Eye (tissue), 1 donor: ENCODE results near the gene SORBS2.

Experiments
- DNase-seq: peaks from one replicate; pipeline ENCODE4 v3.0.0-alpha.2; 2015

The SORBS2 gene

DNA sequence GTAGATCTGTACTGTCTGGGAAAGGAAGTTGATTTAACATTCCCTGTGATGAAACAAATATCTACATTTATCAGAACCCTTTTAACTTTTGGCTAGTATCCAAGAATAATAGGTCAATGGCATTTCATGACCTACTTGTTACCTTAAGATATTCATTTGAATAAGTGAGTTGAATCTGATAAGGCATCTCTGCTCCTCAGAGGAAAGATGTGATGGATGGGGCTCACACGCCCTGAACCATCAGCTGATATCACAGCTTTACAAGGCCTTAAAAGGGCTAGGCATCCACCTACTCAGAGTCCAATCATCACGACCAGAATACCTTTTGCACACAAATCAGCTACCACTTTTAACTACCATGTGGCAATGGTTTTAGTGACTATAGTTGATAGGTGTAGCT, 186.5 kb downstream of the SORBS2 start:
- DNase-seq = no peak

DNA sequence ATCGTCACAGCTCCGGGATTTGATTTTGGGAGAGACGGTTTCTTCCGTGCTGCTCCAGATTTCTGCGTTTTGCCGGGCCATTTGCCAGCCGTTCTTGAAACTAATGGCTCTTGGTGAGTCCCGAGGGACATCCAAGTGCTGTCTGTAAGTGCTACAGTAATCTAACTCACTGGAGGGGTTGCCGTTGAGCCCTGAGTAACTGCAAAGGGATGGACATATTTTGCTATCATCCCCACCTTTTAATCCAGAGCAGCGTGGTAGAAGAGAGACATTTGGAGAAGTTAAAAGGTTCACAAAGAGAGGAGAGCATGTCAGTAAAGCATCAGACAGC, 187.8 kb downstream of the SORBS2 start:
- DNase-seq = peak; percentile 18

DNA sequence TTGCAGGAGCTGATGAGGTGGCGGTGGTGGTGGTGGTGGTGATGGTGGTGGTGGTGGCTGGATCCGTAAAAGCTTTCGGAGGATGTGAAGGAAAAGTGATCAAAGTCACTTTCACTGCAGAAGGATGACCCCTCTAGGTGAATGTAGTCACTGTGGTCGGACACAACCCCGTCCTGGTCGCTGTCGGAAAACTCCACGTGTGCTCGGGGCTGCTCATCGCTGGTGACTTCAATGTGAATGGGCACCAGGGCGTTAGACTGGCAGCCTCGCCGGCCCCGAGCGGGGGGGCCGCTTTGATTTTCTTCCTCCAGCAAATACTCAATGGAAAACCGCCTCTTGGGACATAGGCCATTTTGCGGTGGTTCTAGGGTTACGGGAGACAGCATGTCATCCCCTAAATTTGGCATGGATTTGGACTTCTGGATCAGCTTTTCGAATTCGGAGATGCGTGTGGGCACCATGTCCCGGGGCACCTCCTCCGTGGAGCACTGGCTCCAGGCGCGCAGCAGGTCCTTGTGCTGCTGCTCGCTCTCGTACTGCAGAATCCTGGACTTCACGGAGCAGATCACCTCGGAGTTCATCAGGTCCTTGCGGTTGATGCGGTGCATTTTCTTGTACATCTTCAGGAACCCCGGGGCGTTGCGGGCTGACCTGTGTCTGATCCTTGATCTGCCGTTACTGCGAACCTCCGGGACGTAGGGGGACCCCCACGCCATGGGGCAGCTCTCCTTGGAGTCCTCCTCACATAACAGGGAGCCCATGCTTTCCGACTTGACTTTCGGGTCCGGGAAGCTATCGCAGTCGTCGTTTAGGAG, 188.3 kb downstream of the SORBS2 start:
- DNase-seq = no peak

DNA sequence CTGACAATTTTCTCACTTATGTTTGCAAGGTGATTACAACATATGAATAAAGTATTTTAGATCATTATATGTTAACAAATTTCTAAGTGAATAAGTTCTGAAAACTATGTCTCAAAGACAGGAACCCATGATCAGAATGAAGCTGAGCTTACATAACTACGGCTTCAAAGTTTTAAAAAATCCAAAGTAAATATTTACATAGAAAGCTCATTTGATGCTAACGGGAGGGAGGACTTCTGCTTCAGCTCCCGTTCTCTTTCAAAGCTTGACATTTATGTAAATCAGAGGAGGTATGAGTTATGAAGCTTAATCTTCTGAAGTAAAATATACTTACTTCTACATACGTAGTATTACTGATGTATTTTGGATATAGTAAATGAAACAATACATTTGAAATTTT, 203.8 kb downstream of the SORBS2 start:
- no peak for DNase-seq

DNA sequence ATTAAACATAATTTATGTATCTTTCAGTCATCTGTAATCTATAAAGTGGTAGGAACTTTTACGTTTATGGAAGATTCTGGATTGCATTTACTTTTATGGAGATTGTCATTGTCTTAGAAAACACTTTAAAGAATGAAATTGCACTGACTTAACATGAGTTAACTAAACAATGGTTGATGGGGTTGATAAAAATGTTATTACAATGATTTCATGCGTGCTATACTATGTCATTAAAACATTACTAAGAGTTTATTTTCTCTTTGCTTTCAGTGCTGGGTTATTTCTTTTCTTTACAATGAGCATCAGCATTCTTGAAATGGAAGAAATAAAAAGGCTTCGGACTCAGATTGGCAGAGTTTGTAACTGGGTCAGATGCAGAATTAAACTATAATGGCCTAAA, 209.6 kb downstream of the SORBS2 start:
- no peak for DNase-seq

DNA sequence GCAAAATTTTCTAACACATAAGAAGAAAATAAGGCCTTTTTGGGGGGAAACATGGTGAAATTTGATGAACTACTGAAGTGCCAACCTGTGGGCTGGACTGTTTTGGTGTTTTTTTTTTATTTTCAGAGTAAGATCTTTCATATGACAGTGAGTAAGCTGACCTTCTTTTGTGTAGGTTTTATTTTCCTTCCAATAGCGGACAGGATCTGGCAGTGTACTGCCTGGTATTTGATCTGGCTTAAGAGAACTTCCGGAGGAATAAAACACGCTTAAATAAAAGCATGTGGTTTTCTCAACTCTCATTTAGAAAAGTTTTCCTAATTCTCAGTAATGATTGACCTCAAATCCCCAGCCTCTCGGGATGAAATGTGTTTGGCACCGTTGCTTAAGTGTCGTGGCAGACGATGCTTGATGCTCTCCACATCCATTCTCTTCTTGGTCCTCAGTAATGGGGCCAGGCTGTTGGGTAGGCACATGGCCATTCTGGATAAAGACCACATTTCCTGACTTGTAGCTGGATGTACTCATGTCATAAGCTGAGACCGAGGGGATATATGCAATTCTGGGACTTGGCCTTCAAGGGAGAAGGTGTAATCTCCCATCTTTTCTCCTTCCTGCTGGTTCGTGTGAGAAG, 211.1 kb downstream of the SORBS2 start:
- no peak for DNase-seq

DNA sequence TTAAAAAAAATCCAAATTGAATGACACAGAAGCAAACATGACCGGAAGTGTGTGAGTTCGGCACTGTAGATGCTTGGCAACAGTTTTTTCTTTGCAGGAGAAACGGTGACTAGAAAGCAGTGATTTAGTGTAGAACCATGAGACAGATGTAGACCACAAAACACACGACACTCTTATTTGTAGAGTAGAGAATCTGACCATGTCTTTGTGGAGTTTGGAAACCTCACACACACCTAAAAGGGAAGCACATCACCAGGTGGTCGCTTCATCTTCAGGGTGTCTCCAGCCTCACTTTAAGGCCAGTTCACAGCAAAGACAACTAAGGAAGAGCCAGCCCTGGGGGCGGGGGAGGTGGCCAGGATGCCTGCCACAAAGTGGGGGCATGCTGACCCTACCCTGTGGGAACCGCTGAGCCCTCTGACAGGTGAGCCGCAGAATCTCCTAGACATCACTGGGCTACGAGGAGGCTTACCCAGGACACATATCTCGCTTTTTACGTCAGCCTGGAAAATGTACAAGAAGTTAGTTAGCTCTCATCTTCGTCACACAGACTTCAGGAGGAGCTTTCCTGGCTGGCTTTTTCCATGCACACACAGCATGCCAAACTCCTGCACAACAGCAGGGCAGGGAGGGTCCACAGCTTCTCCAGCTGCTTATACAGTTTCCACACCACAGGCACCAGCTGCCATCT, 212.3 kb downstream of the SORBS2 start:
- no peak for DNase-seq

DNA sequence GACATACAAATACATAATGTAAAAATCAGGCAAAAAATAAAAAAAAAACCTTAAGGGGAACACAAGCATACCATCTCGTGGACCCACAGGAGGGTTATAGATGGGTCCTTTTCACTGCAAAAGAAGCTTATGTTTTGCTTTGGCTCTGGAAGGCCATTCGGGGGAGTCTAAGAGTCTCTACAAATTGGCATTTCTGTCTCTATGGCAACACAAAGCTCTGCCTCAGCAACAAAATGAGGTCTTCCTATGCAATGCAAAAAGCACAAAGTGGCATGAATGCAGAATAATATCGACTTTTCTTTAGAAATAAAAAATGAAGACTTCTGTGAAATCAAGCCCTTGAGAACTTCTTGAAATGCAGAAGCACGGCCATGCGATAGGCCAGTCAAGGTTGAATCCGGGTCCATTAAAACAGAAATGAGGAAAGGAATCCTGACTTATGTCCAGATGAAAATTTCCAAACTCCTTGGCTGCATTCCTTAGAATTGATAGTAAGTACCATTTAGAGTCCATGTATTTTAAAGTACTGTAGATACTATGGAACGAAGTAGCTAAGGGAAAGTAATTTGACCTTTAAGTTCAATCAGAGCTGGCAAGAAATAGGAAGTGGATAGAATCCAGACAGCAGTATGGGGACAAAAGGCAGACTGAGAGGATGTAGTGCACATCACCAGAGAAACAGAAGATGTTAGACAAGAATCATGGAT, 213.0 kb downstream of the SORBS2 start:
- no peak for DNase-seq

DNA sequence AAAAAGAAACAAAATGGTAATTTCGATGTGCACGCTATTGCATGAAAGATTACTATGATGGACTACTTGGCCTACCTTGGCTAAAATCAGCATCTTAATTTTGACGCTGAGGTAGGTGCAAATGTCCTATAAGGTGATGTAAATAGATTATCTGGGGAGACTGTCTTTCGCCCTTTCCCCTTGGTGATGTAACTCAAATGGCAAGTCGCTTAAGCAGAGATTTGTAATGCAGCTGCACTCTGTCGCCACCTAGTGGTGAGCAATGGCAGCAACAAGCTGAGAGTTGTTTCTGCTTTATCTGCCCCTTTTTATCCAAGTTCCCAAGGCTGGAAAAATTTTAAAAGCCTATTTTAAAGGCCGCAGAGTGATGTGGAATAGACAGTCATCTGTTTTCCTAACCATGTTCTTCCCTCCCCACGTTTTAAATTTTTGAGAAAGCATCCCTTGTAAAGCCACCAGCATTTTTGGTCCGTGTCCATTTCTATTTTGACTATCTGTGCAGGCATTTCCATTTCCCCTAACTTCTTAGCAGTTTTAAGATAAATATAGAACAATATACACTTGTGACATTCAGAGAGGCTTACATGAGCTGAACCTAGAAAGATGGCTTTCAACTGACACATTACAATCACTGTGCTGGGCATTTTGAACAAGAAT, 214.3 kb downstream of the SORBS2 start:
- DNase-seq = peak; percentile 91

DNA sequence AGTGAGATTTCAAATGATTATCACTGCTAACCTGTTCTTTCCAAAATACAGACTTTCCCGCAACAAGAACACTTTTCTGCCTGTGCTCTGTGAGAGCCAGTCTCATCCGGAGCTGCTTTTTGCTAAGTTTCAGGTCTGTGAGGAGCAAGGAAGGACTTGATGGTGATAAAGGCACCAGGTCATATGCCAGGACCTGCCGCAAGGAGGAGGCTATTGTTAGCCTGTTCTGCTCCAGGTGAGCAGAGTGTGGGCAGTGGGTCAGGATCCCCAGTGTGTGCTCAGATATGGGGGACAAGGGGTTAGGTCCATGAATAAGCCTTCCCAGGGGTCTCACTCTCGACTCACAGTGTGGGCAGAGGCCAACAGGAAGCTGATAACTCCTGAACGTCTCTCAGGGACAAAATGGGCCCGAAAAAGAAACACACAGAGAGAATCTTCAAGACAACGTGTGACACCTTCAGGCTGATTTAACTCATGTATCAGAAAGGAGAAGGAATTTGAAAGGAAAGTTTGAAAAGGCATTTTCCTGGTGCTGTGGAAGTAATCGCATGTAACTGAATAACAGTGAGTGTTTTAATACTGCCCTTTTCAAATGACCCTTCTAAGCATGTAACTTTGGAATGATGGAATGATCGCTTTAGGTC, 219.0 kb downstream of the SORBS2 start:
- DNase-seq = no peak

DNA sequence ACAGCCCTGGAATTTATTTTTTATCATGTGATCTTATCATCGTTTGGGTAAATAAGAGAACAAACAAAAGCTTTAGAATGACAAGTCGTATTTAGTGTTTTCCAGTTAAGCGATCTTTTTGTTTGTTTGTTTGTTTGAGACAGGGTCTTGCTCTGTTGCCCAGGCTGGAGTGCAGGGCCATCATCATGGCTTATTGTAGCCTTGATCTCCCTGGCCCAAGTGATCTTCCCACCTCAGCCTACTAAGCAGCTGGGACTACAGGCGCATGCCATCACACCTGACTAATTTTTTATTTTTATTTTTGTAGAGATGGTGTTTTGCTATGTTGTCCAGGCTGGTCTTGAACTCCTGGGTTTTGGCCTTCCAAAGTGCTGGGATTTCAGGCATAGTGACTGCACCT, 219.6 kb downstream of the SORBS2 start:
- no peak for DNase-seq

DNA sequence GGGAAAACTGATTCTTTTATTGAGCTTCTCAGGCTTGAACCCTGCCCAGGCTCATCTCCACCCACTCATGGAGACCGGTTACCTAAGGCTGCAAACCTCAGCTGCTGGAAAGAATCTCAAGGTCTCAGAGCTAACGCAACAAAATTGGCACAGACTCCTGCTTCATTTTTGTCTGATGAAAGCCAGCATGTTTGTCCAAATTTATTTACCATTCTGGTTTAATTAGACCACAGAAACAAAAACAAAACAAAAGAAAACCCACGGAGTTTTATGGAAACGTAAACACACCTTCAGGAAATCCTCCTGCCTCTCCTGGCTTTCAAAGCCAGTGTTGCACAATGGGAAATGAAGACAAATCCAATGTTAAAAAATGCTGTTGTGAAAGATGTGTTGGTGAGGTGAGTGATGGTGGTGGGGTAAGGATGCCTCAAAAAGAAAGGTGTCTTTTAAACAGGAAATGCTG, 220.3 kb downstream of the SORBS2 start:
- DNase-seq = no peak

DNA sequence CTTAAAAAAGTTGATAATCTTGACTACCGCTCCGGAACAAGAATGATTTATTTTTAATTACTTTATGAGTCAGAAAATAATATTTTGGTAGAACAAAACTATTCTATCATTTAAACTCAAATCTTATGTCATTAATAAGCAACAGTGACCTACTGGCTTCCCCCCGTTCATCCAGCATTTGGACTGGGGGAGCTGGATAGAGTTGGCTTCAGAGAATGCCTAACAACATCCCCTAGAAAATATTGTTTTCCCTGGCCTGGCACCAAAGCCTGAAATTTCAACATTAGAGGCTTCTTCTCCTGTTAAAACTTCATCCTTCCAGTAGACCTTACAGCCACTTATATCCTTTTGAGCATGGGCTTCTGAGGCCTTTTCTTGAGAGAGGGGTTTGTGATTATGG, 221.0 kb downstream of the SORBS2 start:
- DNase-seq = no peak

DNA sequence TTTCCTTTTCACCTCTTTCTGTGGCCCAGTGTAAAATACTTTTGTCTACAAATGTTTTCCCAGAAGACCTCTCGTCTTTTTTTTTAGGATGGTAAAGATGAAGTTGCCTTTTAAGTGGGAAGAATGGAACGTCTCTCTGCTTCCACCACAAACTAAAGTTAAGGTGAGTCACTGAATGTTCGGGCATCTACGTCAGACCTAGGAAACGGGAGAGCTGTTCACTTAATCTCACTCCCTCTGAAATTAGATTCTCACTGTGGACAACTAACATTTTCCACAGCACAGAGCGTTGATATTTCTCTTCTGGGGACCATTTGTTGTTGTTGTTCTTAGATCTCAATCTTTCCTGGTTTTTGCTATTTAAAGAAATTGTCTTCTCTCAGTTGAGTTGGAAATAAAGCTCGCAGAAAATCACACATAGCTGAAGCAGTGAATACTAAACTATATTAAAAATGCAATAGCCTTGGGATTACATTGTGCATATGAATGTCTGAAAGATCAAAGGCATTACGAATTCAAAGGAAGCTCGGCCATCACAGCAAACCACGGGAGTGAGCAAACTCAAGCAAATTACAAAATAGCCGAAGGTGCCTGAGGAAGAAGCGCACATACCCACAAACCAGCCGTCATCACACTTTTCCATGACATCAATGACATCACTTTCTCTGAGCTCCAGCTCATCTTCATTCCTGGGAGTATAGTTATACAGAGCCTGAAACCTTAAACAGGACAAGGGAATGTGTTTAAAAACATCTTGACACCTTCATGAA, 222.7 kb downstream of the SORBS2 start:
- DNase-seq = no peak

DNA sequence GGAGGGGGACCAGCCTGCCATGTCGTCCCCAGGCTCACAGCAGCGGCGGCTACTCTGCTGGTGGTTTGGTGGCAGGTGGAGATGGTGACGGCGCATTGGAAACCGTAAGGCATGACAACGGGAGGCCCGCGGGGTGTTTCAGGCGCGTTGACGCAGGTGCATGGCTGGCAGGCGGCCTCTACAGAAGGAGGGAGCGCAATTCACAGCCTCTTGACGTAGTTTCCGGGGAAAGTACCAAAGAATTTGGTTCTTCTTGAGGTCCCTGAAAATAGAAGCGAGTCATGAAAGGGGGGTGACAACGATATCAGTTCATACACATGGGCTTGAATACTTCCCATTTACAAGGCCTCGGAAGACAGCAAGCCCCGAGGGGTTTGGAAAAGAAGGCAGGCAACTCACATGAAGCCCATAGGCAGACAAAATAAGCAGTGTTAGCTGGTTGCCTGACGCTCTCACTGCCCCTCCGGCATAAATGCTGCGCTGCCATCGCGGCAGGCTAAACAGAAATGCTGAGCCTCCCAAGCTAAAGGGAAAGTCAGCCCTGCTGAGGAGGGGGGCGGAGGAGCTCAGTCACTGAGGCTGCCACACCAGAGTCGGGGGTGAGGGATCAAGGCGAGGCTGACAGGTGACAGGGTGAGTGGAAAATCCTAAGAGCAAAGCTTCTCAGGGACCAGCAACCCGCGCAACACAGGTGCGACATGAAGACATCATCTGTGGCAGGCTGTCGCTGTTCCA, 224.4 kb downstream of the SORBS2 start:
- peak; percentile 77 for DNase-seq

DNA sequence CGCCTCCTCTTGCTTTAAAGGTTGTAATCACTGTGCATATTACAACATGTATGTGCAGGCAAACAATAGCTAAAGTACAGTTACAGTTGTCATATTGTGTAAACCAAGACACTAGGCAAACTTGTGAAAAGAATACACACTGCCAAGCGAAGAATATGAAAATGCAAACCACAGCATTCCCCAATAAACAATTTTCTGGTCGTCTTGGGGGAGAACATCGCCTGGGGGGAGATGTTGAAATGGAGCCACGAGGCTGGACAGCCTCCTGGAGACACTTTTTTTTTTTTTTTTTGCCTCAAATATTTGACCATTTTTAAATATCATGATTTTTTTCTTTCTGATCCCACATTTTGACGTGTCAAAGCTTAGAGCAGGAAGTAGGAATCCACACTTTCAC, 225.0 kb downstream of the SORBS2 start:
- no peak for DNase-seq

DNA sequence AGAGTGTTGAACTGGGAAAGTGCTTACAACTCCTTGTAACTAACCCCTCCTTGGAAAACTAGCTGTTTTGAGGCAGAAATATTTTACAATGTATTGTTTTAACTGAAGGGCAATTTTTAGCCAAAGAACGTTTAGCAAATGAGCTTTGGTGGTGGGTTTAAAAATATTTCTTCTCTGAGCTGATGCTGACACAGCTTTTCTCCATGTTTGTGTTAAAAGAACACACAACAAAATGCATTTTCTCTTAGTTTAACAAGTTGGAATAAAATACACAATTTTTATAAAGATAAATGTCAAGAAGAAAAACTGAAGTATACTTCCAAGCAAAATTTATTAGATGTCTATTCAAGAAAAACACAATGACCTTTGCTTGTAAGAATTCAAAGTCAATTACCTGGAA, 226.8 kb downstream of the SORBS2 start:
- DNase-seq = no peak

DNA sequence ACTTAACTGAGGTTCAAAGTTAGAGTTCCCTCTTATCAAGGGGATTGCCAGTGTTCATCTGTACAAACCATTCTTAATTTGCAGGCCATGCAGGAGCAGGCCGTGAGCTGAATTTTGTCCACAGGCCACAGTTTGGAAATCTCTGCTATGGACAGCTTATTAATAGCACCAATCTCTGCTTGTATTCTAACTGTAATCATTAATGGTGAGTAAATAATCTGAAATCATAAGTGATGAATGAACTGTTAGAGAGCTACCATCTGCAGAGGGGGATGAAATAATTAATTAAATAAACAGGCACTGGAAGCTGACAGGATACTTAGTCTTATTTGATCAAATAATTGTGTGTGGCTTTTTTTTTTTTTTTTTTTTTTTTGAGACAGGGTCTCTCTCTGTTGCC, 228.2 kb downstream of the SORBS2 start:
- no peak for DNase-seq

DNA sequence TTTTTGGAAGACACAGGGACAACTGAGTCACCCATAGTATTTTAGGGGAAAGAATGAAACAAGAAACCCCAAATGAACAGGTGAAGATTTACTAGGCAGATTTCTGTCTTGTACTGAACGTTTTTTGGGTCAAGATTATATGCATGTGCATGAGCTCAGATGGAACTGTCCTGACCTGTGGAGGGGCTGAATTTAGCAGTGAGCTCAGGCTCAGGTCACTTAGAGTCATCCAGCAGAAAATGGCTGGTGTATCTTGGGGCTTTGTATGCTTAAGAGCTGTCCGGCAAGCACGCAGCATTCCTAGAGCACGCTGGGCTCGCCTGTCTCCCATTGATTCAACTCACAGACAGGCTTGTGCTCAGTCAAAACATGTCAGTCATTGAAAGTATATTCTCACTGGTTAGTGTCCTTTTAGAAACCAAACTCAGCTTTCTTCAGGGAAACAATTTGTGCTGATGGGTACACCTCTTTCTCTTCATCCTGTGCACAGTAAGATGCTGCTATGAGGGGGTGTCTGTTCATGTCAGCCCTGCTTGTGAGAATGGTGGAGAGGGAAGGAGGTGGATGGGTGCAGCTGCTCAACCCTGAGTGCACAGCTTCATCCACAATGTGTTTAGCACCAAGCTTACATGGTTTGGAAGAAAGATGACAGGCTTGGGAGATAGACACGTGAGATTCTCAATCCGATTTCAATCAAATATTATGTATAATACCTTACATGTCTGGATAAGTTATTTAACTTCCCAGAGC, 229.2 kb downstream of the SORBS2 start:
- no peak for DNase-seq

DNA sequence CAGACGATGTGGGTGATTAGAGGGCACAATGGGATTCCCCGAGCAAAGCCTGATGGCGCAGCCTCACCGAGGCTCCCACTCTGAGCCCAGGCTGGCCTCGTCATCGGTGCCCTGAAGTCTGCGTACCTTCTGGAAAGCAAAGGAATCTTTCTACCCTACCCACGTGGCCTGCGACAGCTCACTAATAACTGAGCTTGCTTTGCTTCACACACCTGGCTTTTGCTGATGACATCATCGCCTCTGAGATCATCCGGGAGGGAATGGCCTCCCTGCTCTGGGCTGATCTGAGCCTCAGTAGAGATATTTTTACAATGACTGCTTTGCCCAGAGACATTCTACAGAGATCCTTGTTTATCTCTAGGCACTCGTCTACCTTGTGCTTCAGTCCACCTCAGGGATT, 231.3 kb downstream of the SORBS2 start:
- no peak for DNase-seq
